Activated CD4-positive, alpha-beta T cell treated with anti-CD3 and anti-CD28 coated beads, Interleukin-2, amount 10 ng/mL, durations not matched to agents 7 days and 5 days (primary cell): ENCODE measurements around the gene PRICKLE2. TPM values are rescaled to one million over a fixed set of nuclear protein-coding genes. Genes with fewer than 3 reads are reported as not detected.

Experiments
- CTCF ChIA-PET: fragments of 350-600 bp; sonication (Branson Sonifier 250); formaldehyde crosslinking; loops from one replicate; lab custom pipeline; 2021; ENCODE audit warnings: antibody characterized with exemption; lab: Charles Lee
- POLR2A ChIA-PET: fragments of 350-600 bp; sonication (Branson Sonifier 250); formaldehyde crosslinking; loops from one replicate; lab custom pipeline; 2021; ENCODE audit warnings: antibody characterized with exemption; lab: Charles Lee
- DNase-seq: peaks from one replicate; pipeline ENCODE4 v3.0.0-alpha.2; 2020
- H3K27ac Mint-ChIP-seq: one replicate; pipeline ENCODE4 v1.8.0; 2021; ENCODE audit warnings: mild to moderate bottlenecking, moderate library complexity, mixed read lengths
- H3K27me3 Mint-ChIP-seq: one replicate; pipeline ENCODE4 v1.8.0; 2021; ENCODE audit warnings: mixed read lengths
- H3K36me3 Mint-ChIP-seq: one replicate; pipeline ENCODE4 v1.8.0; 2021; ENCODE audit warnings: low read depth, mixed read lengths
- H3K4me1 Mint-ChIP-seq: one replicate; pipeline ENCODE4 v1.8.0; 2021; ENCODE audit warnings: mixed read lengths
- H3K4me3 Mint-ChIP-seq: one replicate; pipeline ENCODE4 v1.8.0; 2021; ENCODE audit warnings: mild to moderate bottlenecking, moderate library complexity, mixed read lengths
- H3K9me3 Mint-ChIP-seq: one replicate; pipeline ENCODE4 v1.8.0; 2021; ENCODE audit warnings: mixed read lengths
- total RNA-seq, 2 experiments: library from RNA; stranded (reverse); gene quantifications; one replicate each; pipeline ENCODE4 v1.2.3, GENCODE V29; 2021

PRICKLE2 gene
- total RNA-seq, 2 experiments from 2014 or later, result not detected

- peaks cover 8% of the 10 kb centered on the region for H3K27me3 Mint-ChIP-seq
- CTCF ChIA-PET, result no interaction called here
These were observed 176.1 kb downstream of the PRICKLE2 start for GRCh38 chr3:64049136-64049535.

GRCh38 chr3:64048631-64049061 lies 176.6 kb downstream of the PRICKLE2 start:
- no peak overlapping the region for H3K27ac Mint-ChIP-seq
- H3K9me3 Mint-ChIP-seq, result no peaks in the 10 kb centered on the region
- ChIA-PET POLR2A (no interaction called here), CTCF (no interaction called here)
- peaks cover 10% of the 10 kb centered on the region for H3K27me3 Mint-ChIP-seq
- H3K36me3 Mint-ChIP-seq, result no peaks in the 10 kb centered on the region
- no peak overlapping the region for H3K4me3 Mint-ChIP-seq
- no peak for DNase-seq
- H3K4me1 Mint-ChIP-seq, result no peaks in the 10 kb centered on the region

More at GRCh38 chr3:64049136-64049535, 176.1 kb downstream of the PRICKLE2 start:
- no peak overlapping the region for H3K4me3 Mint-ChIP-seq
- POLR2A ChIA-PET, result no interaction called here
- DNase-seq, result no peak
- H3K36me3 Mint-ChIP-seq, result no peaks in the 10 kb centered on the region
- no peaks in the 10 kb centered on the region for H3K4me1 Mint-ChIP-seq
- H3K27ac Mint-ChIP-seq, result no peak overlapping the region
- H3K9me3 Mint-ChIP-seq, result no peaks in the 10 kb centered on the region

GRCh38 chr3:64047787-64048186 lies 177.5 kb downstream of the PRICKLE2 start:
- H3K4me1 Mint-ChIP-seq, result no peaks in the 10 kb centered on the region
- DNase-seq, result no peak
- no peak overlapping the region for H3K27ac Mint-ChIP-seq
- CTCF ChIA-PET, result no interaction called here
- H3K4me3 Mint-ChIP-seq, result no peak overlapping the region
- no peaks in the 10 kb centered on the region for H3K36me3 Mint-ChIP-seq
- H3K27me3 Mint-ChIP-seq, result peaks cover 14% of the 10 kb centered on the region
- no peaks in the 10 kb centered on the region for H3K9me3 Mint-ChIP-seq
- POLR2A ChIA-PET, result no interaction called here

GRCh38 chr3:64046996-64047594 lies 178.2 kb downstream of the PRICKLE2 start:
- Mint-ChIP-seq H3K4me1 (no peaks in the 10 kb centered on the region), H3K27ac (no peak overlapping the region), H3K27me3 (peaks cover 16% of the 10 kb centered on the region), H3K4me3 (no peak overlapping the region), H3K9me3 (no peaks in the 10 kb centered on the region), H3K36me3 (no peaks in the 10 kb centered on the region)
- DNase-seq, result no peak
- ChIA-PET POLR2A (no interaction called here), CTCF (no interaction called here)

- Mint-ChIP-seq H3K36me3 (no peaks in the 10 kb centered on the region), H3K27me3 (peaks cover 19% of the 10 kb centered on the region), H3K4me1 (no peaks in the 10 kb centered on the region), H3K4me3 (no peak overlapping the region), H3K9me3 (no peaks in the 10 kb centered on the region), H3K27ac (no peak overlapping the region)
- DNase-seq, result no peak
- CTCF ChIA-PET, result no interaction called here
- POLR2A ChIA-PET, result no interaction called here
These were observed 178.7 kb downstream of the PRICKLE2 start for GRCh38 chr3:64046592-64046991.

- no peaks in the 10 kb centered on the region for H3K4me1 Mint-ChIP-seq
- H3K36me3 Mint-ChIP-seq, result no peaks in the 10 kb centered on the region
- DNase-seq, result no peak
- POLR2A ChIA-PET, result no interaction called here
- H3K9me3 Mint-ChIP-seq, result no peaks in the 10 kb centered on the region
- peaks cover 31% of the 10 kb centered on the region for H3K27me3 Mint-ChIP-seq
- H3K4me3 Mint-ChIP-seq, result no peak overlapping the region
- CTCF ChIA-PET, result no interaction called here
- H3K27ac Mint-ChIP-seq, result no peak overlapping the region
These were observed 182.3 kb downstream of the PRICKLE2 start for GRCh38 chr3:64042952-64043351.

Other genes with a start within 250 kb of the PRICKLE2 start
- 10 to 100 TPM; 73.4 to 75.0 TPM for gene PSMD6, start 202.0 kb downstream of the PRICKLE2 start, total RNA-seq